ENCODE results near the gene MINDY4.
A peak's percentile ranks its signal among the peaks of the same experiment; 100 is the strongest.

Gene MINDY4

GRCh38 chr7:30776971-30777370 lies 5.8 kb downstream of the MINDY4 start:
- no peak for DNase-seq

GRCh38 chr7:30778255-30779025 lies 7.2 kb downstream of the MINDY4 start:
- no peak for DNase-seq

- no peak for DNase-seq
Observed at GRCh38 chr7:30779574-30779973, 8.4 kb downstream of the MINDY4 start.

GRCh38 chr7:30780941-30781340 lies 9.7 kb downstream of the MINDY4 start:
- no peak for DNase-seq

GRCh38 chr7:30782690-30783089 lies 11.5 kb downstream of the MINDY4 start:
- no peak for DNase-seq

GRCh38 chr7:30785786-30786185 lies 14.6 kb downstream of the MINDY4 start:
- DNase-seq = no peak

- DNase-seq = no peak
Observed at GRCh38 chr7:30787486-30787885, 16.3 kb downstream of the MINDY4 start.

GRCh38 chr7:30788640-30789333 lies 17.6 kb downstream of the MINDY4 start:
- no peak for DNase-seq

- no peak for DNase-seq
Observed at GRCh38 chr7:30789334-30789711, 18.1 kb downstream of the MINDY4 start.

- no peak for DNase-seq
Observed at GRCh38 chr7:30790356-30790755, 19.1 kb downstream of the MINDY4 start.

GRCh38 chr7:30791114-30791513 lies 19.9 kb downstream of the MINDY4 start:
- DNase-seq = no peak

- no peak for DNase-seq
Observed at GRCh38 chr7:30795161-30795948, 24.1 kb downstream of the MINDY4 start.

- no peak for DNase-seq
Observed at GRCh38 chr7:30796105-30796869, 25.1 kb downstream of the MINDY4 start.

- no peak for DNase-seq
Observed at GRCh38 chr7:30797176-30798040, 26.2 kb downstream of the MINDY4 start.

- no peak for DNase-seq
Observed at GRCh38 chr7:30799206-30799975, 28.2 kb downstream of the MINDY4 start.

GRCh38 chr7:30799976-30800661 lies 28.9 kb downstream of the MINDY4 start:
- DNase-seq = no peak

GRCh38 chr7:30800785-30801252 lies 29.6 kb downstream of the MINDY4 start:
- DNase-seq = peak; percentile 34 to 39

- DNase-seq = no peak
Observed at GRCh38 chr7:30802812-30803211, 31.6 kb downstream of the MINDY4 start.

GRCh38 chr7:30804078-30804661 lies 33.0 kb downstream of the MINDY4 start:
- DNase-seq = no peak

All from CD4-positive, alpha-beta T cell treated with Interleukin-4 for 1 hour (primary cell).